Effector CD4-positive, alpha-beta T cell (primary cell): ENCODE results near the gene CENATAC.
"Not testable (repeated sequence)": the region's sequence is repeated elsewhere in the genome, so short reads cannot be mapped to it uniquely, and the experiment has no call there.

Experiments used
- DNase-seq: peaks from one replicate; pipeline ENCODE4 v3.0.0-alpha.2; 2020

The CENATAC gene

GRCh38 chr11:119027561-119028345 lies 29.8 kb downstream of the CENATAC start:
- DNase-seq: no peak

GRCh38 chr11:119028346-119029068 lies 30.6 kb downstream of the CENATAC start:
- DNase-seq: no peak

GRCh38 chr11:119029069-119029339 lies 31.1 kb downstream of the CENATAC start:
- no peak for DNase-seq

- no peak for DNase-seq
Measured at GRCh38 chr11:119029340-119030028, 31.5 kb downstream of the CENATAC start.

- no peak for DNase-seq
Measured at GRCh38 chr11:119030029-119030328, 32.0 kb downstream of the CENATAC start.

GRCh38 chr11:119030329-119031047 lies 32.5 kb downstream of the CENATAC start, which contains the start of gene SLC37A4:
SLC37A4 (minus strand) TSS chr11:119030877.
- peak; percentile 98 for DNase-seq

GRCh38 chr11:119031912-119032280 lies 34.0 kb downstream of the CENATAC start:
- no peak for DNase-seq

GRCh38 chr11:119033421-119033820 lies 35.5 kb downstream of the CENATAC start:
- DNase-seq: not testable (repeated sequence)

- DNase-seq: no peak
Measured at GRCh38 chr11:119034813-119035212, 36.9 kb downstream of the CENATAC start.

- no peak for DNase-seq
Measured at GRCh38 chr11:119038884-119039283, 40.9 kb downstream of the CENATAC start.

- DNase-seq: not testable (repeated sequence)
Measured at GRCh38 chr11:119039471-119039870, 41.5 kb downstream of the CENATAC start.

- DNase-seq: no peak
Measured at GRCh38 chr11:119041821-119042514, 44.0 kb downstream of the CENATAC start.

- DNase-seq: no peak
Measured at GRCh38 chr11:119042927-119043326, 45.0 kb downstream of the CENATAC start.

GRCh38 chr11:119044708-119045107 lies 46.8 kb downstream of the CENATAC start:
- DNase-seq: no peak

GRCh38 chr11:119046489-119046888 lies 48.6 kb downstream of the CENATAC start:
- DNase-seq: no peak

- no peak for DNase-seq
Measured at GRCh38 chr11:119047205-119047604, 49.3 kb downstream of the CENATAC start.

- no peak for DNase-seq
Measured at GRCh38 chr11:119048644-119049043, 50.7 kb downstream of the CENATAC start.

GRCh38 chr11:119049081-119049480 lies 51.1 kb downstream of the CENATAC start:
- no peak for DNase-seq

- no peak for DNase-seq
Measured at GRCh38 chr11:119051440-119052162, 53.7 kb downstream of the CENATAC start.

- DNase-seq: no peak
Measured at GRCh38 chr11:119052163-119052814, 54.4 kb downstream of the CENATAC start.

- DNase-seq: no peak
Measured at GRCh38 chr11:119054418-119054817, 56.5 kb downstream of the CENATAC start.
